GM18861 (cell line): ENCODE results near the gene PLXNA3.

Experiments used
- ATAC-seq: cut with Tn5 transposase; IDR thresholded peaks from one replicate; pipeline ENCODE4 v1.9.1; 2021; ENCODE audit not compliant: unreplicated experiment

The PLXNA3 gene

DNA sequence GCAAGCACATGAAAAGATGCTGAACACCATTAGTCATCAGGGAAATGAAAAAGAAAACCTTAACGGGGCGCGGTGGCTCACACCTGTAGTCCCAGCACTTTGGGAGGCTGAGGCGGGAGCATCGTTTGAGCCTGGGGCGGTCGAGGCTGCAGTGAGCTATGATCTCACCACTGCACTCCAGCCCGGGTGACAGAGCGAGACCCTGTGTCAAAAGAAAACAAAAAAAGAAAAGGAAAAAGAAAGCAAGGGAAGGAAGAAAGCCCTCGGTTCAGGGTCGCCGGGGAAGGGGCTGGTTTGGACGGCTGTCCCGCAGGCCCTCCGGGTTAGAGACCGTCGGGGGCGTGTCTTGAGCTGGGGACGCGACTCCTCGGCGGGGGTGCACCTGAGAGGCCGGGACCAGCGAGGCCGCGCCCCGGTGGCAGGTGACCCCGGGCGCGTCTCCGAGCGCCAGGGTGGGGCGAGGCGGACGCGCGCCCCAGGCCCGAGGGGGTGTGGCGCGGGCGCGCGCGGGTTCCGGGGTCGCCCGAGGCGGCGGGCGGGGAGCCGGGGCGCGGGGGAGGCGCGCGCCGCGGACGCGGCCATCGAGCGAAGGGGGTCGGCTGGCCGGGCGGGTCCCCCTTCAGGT is 478 bp upstream of the PLXNA3 start:
- peak; percentile 33 for ATAC-seq

DNA sequence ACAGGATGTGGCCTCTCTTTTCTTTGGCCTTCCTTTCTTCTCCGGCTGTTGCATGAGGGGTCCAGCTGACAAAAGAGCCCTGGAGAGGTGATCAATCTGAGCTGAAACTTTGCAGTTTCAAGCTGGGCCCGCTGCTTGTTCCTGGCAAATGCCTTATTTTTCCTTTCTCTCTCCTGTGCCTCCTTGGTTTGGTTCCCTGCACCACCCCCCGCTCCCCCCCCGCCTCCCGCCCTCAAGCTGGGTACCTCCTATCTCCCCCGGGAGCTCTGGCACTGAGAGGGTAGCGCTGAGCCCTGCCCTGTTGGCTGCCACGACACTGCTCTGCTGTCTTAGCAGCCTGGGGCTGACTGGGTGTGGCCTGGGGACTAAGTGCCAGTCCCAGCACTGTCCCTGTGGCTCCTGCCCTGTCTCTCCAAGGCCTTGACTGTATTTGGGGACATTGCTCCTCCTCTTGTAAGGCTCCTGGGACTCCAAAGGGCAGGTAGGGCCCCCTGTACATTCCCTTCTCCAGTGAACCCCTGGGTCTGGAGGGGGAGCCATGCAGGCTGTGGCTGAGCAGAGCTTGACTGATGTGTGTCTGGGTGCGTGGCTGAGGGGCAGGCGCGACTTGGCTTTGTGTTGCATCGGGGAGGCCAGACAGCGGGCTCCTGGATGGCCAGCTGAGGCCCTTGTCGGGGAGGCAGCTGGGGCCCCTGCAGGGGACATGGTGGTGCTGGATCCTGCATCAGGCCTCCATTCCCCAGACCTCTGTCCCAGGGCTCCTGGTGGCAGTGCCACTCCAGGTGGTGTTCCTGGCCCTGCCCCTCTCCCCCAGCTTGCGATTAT is 1.1 kb downstream of the PLXNA3 start:
- no peak for ATAC-seq

DNA sequence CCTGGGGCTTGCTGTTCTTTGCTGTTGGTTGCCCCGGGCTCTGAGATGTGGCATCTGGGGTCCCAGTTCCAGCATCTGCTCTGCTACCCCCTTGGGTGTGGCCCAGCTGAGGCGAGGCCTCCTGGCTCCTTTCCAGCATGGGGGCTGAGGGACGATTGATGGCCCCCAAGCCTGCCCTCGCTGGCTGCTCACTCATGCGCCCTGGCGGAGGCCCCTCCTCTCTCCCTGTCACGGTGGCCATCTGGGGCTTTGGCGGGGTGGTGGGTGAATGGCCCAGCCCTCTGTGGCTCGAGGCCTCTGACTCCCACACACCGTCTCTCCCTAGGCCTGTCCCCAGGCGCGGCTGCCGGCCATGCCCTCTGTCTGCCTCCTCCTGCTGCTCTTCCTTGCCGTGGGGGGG is 1.8 kb downstream of the PLXNA3 start:
- ATAC-seq, result no peak

DNA sequence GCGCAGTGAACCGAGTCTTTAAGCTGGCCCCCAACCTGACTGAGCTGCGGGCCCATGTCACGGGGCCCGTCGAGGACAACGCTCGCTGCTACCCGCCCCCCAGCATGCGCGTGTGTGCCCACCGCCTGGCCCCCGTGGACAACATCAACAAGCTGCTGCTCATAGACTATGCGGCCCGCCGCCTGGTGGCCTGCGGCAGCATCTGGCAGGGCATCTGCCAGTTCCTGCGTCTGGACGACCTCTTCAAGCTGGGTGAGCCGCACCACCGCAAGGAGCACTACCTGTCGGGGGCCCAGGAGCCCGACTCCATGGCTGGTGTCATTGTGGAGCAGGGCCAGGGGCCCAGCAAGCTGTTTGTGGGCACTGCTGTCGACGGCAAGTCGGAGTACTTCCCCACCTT is 2.2 kb downstream of the PLXNA3 start:
- ATAC-seq, result no peak

GRCh38 chrX:154462396-154462795 is 4.3 kb downstream of the PLXNA3 start:
- no peak for ATAC-seq

DNA sequence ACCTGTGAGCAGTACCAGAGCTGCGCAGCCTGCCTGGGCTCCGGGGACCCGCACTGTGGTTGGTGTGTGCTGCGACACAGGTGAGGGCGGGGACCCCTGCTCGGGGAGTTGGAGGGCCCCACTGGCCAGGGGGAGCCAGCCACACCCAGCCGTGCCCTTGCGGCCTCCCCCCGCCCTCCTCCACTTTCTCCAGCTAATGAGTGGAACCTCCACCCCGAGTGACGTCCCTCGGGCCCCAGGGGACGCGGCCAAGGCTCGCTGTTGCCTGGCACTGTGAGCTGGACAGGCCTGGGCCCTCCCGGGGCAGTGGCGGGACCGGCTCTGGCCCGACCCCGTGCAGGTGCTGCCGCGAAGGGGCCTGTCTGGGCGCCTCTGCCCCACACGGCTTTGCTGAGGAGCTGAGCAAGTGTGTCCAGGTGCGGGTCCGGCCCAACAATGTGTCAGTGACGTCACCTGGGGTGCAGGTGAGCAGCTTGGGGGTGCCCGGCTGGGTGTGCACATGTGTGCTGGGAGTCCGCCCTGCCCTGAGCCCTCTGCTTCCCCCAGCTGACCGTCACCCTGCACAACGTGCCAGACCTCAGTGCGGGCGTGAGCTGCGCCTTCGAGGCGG is 5.6 kb downstream of the PLXNA3 start:
- ATAC-seq, result no peak

DNA sequence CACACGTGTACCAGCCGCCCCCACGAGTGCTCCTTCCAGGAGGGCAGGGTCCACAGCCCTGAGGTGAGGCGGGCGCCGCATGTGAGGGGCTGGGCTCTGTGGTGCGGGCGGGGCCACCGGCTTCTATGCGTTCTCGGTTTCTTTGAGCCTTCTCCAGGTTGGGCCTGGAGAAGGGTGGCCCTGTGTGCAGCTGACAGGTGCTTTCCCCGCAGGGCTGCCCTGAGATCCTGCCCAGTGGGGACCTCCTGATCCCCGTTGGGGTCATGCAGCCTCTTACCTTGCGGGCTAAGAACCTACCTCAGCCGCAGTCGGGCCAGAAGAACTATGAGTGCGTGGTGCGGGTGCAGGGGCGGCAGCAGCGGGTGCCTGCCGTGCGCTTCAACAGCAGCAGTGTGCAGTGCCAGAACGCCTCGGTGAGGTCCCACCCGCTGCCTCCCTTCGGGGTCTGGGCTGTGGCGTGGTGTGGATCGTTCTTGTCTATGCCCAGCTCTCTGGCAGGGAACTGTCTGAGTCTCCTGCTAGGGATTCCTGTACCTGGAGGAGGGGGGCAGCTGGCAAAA is 6.8 kb downstream of the PLXNA3 start:
- ATAC-seq, result no peak

- no peak for ATAC-seq
These were observed 7.5 kb downstream of the PLXNA3 start for GRCh38 chrX:154465601-154466000.

- ATAC-seq, result no peak
These were observed 8.0 kb downstream of the PLXNA3 start for GRCh38 chrX:154466036-154466435.

GRCh38 chrX:154466907-154467306 is 8.8 kb downstream of the PLXNA3 start:
- no peak for ATAC-seq

- ATAC-seq, result no peak
These were observed 9.5 kb downstream of the PLXNA3 start for GRCh38 chrX:154467556-154467955.

GRCh38 chrX:154468217-154468616 is 10.1 kb downstream of the PLXNA3 start:
- no peak for ATAC-seq

DNA sequence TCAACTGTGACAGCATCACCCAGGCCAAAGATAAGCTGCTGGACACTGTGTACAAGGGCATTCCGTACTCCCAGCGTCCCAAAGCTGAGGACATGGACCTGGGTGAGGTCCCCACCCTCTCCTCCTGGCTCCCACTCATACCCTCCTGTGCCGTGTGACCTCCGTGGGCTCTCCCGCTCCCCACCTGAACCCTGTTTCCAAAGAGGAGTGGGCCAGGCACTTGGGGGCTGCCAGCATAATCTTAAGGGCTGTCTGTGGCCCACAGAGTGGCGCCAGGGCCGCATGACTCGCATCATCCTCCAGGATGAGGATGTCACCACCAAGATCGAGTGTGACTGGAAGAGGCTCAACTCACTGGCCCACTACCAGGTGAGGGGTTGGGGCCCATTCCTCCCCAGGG is 11.0 kb downstream of the PLXNA3 start:
- no peak for ATAC-seq

DNA sequence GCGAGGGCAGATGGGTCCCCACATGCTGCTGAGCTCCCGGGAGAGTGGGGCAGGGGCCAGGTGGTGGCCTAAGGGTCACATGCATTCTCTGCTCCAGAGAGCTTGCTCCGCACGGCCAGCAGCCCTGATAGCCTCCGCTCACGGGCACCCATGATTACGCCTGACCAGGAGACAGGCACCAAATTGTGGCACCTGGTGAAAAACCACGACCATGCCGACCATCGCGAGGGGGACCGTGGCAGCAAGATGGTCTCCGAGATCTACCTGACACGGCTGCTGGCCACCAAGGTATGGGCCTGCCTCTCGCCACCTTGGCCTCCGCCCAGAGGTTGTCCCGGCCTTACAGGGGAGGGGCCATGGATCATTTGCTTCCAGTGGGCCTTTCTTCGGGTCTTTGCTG is 11.8 kb downstream of the PLXNA3 start:
- no peak for ATAC-seq

DNA sequence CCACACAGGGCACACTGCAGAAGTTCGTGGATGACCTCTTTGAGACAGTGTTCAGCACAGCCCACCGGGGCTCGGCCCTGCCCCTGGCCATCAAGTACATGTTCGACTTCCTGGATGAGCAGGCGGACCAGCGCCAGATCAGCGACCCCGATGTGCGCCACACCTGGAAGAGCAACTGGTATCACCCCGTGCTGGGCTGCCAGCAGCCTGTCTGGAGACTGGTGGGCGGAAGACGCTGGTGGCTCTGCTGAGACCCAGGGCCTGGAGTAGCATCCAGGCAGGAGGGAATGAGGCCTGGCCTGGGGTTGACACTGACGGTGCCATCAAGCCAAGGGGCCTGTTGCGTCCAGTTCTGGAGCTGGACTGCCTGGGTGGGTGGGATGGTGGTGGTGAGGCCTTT is 12.4 kb downstream of the PLXNA3 start:
- no peak for ATAC-seq

DNA sequence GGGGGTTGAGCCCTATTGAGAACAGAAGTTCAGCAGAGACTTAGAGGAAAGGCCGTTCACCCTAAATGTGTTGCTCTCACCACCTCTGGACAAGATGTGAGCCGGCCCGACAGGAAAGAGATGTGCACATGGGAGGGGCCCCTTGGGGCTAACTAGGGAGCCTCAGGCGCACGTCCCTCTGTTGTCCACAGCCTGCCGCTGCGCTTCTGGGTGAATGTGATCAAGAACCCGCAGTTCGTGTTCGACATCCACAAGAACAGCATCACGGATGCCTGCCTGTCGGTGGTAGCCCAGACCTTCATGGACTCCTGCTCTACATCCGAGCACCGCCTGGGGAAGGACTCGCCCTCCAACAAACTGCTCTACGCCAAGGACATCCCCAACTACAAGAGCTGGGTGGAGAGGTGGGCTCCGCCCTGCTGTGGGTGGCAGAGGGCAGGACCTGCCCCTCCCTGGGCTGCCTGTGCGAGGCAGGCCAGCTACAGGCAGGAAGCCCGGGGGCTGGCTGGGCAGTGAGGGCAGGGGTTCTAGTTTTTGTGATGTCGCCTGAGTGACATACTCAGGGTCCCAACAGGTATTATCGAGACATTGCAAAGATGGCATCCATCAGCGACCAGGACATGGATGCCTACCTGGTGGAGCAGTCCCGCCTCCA is 13.0 kb downstream of the PLXNA3 start:
- ATAC-seq, result no peak

- no peak for ATAC-seq
These were observed 14.0 kb downstream of the PLXNA3 start for GRCh38 chrX:154471839-154472684.

GRCh38 chrX:154472685-154473632 is 14.9 kb downstream of the PLXNA3 start:
- no peak for ATAC-seq

DNA sequence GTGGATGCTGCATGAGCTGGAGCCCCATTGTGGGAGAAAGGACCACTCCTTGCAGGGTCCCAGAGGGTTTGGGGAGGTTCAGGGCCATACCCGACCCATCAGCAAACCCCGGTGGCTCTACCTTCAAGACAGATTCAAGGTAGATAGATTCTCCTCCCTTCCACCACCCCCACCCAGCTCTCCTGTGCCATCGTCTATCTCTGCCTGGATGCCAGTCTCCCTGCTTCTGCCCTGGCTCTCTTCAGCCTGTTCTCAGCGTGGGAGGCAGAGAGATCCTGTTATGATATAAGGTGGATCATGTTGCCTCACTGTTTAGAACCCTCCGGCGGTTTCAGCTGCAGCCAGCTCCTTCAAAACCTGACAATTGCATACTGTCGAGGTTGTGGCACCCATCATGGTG is 15.6 kb downstream of the PLXNA3 start:
- no peak for ATAC-seq
